NCI-H510A treated with DMSO at 0.1 percent for 48 hours (cell line): ENCODE data around the gene TYMS.
"Not testable (repeated sequence)": the region's sequence is repeated elsewhere in the genome, so short reads cannot be mapped to it uniquely, and the experiment has no call there.

Experiments used
- DNase-seq: peaks from one replicate; lab custom pipeline; 2025; lab: John Stamatoyannopoulos, UW

TYMS gene

DNA sequence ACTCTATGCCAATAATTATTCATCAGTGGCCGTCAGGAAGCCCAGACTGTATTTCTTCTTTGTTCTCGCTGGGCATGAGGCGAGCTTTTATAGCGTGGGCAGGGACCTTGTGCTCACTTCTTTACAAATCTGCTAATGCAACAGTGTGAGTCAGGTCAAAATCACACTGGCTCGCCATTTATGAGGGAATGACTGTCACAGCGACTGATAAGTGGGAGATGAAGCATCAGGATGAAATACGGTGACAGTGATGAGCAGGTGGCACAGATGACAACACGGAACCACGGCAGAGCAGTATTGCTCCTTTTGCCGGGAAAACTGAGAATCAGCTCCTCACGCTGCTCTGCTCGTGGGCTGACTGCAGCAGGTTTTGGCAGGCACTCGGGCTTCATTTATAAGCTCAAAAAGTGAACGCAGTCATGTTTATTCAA, 20.5 kb downstream of the TYMS start:
- no peak for DNase-seq

GRCh38 chr18:678482-679182, 21.2 kb downstream of the TYMS start:
- DNase-seq: no peak

GRCh38 chr18:679516-679915, 22.1 kb downstream of the TYMS start:
- DNase-seq: no peak

GRCh38 chr18:680392-680791, 22.9 kb downstream of the TYMS start:
- no peak for DNase-seq

GRCh38 chr18:681985-682384, 24.5 kb downstream of the TYMS start:
- DNase-seq: no peak

GRCh38 chr18:682416-682815, 25.0 kb downstream of the TYMS start:
- not testable (repeated sequence) for DNase-seq

- DNase-seq: no peak
Observed at GRCh38 chr18:682833-683232, 25.4 kb downstream of the TYMS start.

DNA sequence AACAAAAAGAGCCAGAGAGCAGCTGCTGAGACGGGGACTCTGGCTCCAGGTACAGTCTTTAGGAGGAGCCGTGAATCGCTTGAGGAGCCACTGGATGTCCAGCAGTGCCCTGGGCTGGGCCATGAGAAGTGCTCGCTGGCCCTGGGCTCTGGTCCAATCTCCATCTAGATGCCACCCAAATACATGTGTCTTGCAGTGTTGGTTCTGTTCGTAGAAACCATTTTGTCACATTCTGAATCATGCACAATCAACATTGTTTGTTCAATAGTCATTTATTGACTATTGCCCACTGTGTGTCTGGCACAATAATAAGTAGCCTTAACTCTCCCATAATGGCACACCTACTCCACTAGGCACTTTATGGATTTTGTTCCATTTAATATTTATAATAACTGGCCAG, 26.1 kb downstream of the TYMS start:
- DNase-seq: no peak

GRCh38 chr18:685438-685837, 28.0 kb downstream of the TYMS start:
- no peak for DNase-seq

- DNase-seq: no peak
Observed at GRCh38 chr18:686339-687111, 29.1 kb downstream of the TYMS start.

DNA sequence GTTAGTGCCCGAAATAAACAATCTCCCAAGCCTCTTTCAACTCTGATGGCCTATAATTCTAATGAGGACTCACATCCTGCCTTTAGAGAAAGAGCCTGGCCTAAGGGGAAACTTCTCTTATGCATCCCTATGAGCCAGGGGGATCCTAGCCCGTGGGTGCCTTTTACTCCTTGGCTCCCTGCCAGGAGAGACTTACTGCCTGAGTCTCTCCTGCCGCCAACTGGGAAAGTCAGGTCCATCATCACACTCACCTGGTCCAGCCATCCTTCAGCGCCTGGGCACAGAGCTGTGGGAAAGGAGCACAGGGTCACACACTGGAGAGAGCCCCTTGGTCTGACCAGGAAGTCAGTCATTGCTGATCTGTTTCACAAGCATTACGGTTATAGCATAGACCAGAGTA, 30.9 kb downstream of the TYMS start:
- no peak for DNase-seq

DNA sequence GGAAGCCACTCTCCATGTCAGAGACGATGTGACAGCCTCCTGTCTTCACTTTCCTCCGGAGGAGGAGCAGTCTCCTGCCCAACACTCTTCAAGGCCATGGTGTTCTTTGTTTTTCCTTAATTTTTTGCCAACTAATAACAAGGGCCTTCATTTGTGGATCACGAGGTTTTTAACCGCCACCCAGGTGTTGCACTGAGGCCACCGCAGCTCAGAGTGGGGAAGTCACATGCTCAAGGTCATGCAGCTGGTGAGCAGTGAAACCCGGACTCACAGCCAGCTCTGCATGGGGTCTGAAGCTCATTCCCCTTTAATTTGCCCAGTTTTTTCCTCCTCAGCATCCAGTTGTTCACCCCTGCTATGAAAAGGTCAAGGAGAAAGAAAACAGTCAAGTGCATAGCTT, 35.4 kb downstream of the TYMS start:
- DNase-seq: no peak

GRCh38 chr18:693466-694187, 36.2 kb downstream of the TYMS start:
- DNase-seq: no peak

DNA sequence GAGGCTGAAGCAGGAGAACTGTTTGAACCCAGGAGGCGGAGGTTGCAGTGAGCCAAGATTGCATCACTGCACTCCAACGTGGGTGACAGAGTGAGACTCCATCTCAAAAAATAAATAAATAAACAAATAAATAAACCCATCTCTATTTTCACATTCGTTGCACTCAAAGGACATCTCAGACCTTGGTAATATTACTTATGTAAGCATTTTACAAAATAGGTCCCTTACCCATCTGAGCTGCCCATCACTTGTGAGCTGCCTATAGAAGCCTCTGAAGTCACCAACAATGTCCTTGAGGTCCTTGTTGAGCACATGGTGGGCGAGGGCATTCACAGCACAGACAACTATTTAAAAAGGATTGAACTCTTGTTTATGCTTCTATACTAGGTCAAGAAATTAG, 39.6 kb downstream of the TYMS start:
- no peak for DNase-seq

GRCh38 chr18:697800-698199, 40.3 kb downstream of the TYMS start:
- DNase-seq: peak; percentile 21

DNA sequence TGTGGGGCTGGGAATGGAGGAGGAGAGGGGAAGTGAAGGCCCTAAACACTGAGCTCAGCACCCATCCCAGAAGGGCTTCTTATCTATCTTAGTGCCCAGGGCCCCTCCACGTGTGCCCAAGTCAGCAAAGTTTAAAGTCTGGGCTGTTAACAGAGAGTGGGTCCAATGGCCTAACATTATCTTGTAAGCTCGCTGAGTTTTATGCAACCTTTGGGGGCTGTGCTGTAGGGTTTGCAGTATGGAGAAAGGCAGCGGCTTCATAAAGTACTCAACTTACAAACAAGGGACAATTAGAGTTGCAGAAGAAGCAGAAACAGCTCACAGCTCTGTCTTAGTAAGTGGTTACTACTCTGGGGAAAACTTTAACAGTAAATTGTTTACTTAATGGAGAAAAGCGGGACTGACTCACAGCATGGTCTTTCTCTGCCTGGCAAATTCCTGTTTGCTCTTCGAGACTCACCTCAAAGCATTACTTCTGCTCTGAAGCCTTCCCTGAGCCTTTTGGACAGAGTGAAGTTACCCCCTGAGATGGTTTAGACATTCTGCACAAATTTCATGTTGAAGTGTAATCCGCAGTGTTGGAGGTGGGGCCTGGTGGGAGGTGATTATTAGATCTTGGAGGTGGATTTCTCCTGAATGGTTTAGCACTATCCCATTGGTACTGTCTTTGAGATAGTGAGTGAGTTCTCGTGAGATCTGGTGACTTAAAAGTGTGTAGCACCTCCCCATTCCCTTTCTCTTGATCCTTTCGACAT, 45.9 kb downstream of the TYMS start:
- no peak for DNase-seq

- no peak for DNase-seq
Observed at GRCh38 chr18:706405-706804, 49.0 kb downstream of the TYMS start.

- no peak for DNase-seq
Observed at GRCh38 chr18:708096-708495, 50.6 kb downstream of the TYMS start.

DNA sequence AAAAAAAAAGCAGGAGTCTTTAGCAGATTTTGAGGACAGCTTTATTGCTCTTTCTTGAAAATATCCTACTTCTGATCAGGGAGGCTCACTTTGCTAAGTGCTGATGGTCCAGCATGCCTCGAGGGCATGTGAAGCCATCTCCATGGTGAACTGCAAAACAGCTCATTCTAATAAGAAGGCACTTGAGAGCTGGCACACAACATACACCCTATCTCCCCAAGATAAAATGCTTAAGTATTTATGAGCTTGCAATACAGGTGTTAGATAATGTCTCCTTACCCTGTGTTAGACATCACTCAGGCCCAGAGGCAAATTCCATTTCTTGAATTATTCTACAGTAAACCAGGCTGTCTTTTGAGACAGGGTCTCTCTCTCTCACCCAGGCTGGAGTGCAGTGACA, 52.3 kb downstream of the TYMS start:
- DNase-seq: no peak

- DNase-seq: peak; percentile 6
Observed at GRCh38 chr18:710418-711300, 53.2 kb downstream of the TYMS start.

DNA sequence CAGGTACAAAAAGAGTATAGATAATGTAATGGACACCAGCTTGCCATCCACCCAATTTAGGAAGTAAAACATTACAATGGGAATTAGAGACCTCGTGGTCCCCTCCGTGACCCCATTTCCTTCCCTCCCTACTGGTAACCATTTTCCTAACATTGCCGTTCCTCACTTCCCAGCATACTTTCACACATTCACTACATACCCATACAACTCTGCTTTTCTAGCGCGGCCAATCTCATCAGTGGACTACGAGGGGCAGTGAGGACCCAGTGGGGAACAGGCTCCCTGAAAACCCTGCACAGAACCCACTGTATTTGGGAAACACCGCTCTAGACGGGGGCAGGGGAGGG, 53.8 kb downstream of the TYMS start:
- no peak for DNase-seq
